ENCODE data around the gene TMEM131.

DNA sequence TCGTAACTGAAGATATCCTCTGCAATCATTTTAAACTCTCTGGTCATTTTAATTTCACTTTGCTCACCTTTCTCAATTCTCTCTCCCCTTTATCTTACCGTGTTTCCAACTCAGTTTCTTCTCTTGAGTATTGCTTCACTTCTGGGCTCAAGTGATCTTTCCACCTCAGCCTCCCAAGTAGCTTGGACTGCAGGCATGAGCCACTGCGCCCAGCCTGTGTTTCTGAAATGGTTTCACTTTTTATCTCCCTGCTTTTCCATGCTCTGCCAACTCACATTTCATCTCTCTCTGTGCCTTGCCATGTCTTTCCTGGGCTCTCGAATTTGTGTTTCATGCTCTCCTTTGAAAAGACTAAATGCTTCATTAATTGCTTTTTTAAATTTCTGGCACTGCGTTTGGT is 30.5 kb upstream of the TMEM131 start:
- TF ChIP-seq, protein P1, sequence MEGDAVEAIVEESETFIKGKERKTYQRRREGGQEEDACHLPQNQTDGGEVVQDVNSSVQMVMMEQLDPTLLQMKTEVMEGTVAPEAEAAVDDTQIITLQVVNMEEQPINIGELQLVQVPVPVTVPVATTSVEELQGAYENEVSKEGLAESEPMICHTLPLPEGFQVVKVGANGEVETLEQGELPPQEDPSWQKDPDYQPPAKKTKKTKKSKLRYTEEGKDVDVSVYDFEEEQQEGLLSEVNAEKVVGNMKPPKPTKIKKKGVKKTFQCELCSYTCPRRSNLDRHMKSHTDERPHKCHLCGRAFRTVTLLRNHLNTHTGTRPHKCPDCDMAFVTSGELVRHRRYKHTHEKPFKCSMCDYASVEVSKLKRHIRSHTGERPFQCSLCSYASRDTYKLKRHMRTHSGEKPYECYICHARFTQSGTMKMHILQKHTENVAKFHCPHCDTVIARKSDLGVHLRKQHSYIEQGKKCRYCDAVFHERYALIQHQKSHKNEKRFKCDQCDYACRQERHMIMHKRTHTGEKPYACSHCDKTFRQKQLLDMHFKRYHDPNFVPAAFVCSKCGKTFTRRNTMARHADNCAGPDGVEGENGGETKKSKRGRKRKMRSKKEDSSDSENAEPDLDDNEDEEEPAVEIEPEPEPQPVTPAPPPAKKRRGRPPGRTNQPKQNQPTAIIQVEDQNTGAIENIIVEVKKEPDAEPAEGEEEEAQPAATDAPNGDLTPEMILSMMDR (conservative IDR thresholded peaks at IDR 0.05) = no peak
- TF ChIP-seq ZFX (IDR thresholded peaks at IDR 0.05) = no peak
